Gastroesophageal sphincter (tissue), 3 donors: ENCODE measurements around the gene FCN2.

Source experiments
- CTCF ChIP-seq, 4 experiments: fragments of 200-600 bp in 2 of 4; fragments of 450-650 bp in 2 of 4; sonication (generic) in 1 of 4; IDR thresholded peaks; one replicate each; pipeline ENCODE4 v1.5.1; 2017 to 2019; ENCODE audit warnings: antibody characterized with exemption in 4 of 4, mild to moderate bottlenecking in 2 of 4, moderate library complexity in 2 of 4
- EP300 ChIP-seq: sonication (generic); formaldehyde crosslinking; IDR thresholded peaks from one replicate; pipeline ENCODE4 v1.6.1; 2017; ENCODE audit warnings: antibody characterized with exemption, mild to moderate bottlenecking
- POLR2AphosphoS5 ChIP-seq: sonication (generic); formaldehyde crosslinking; IDR thresholded peaks from one replicate; pipeline ENCODE4 v1.6.1; 2017; ENCODE audit warnings: antibody characterized with exemption

- TF ChIP-seq CTCF (IDR thresholded peaks at IDR 0.05) (no peak), POLR2AphosphoS5 (no peak), EP300 (no peak)
These were observed 3.1 kb upstream of the FCN2 start for GRCh38 chr9:134877541-134877940.
